GM19455 (cell line): ENCODE measurements around the gene SEBOX.
A peak's percentile ranks its signal among the peaks of the same experiment; 100 is the strongest.

ENCODE experiments used
- ATAC-seq: cut with Tn5 transposase; IDR thresholded peaks from one replicate; pipeline ENCODE4 v1.9.1; 2021; ENCODE audit not compliant: unreplicated experiment

The SEBOX gene

GRCh38 chr17:28364665-28365363 is at the start of gene SEBOX:
SEBOX (minus strand) TSS chr17:28365199; CDS start chr17:28365151, 48 bp downstream.
- no peak for ATAC-seq

GRCh38 chr17:28413804-28414203 is 48.8 kb upstream of the SEBOX start:
- ATAC-seq, result no peak

GRCh38 chr17:28412099-28412498 is 47.1 kb upstream of the SEBOX start:
- no peak for ATAC-seq

GRCh38 chr17:28407974-28408306 is 42.9 kb upstream of the SEBOX start:
- ATAC-seq, result no peak

GRCh38 chr17:28407130-28407973 is 42.4 kb upstream of the SEBOX start:
- ATAC-seq, result no peak

GRCh38 chr17:28406473-28406814 is 41.4 kb upstream of the SEBOX start:
- ATAC-seq, result no peak

- ATAC-seq, result peak; percentile 66
Measured at GRCh38 chr17:28405632-28406472, 40.9 kb upstream of the SEBOX start, which contains the start of gene SLC46A1. SLC46A1 (minus strand) TSS chr17:28406212; CDS start chr17:28406114, 98 bp downstream.

- no peak for ATAC-seq
Measured at GRCh38 chr17:28404812-28405570, 40.0 kb upstream of the SEBOX start.

GRCh38 chr17:28404461-28404811 is 39.4 kb upstream of the SEBOX start:
- ATAC-seq, result no peak

- no peak for ATAC-seq
Measured at GRCh38 chr17:28404007-28404406, 39.0 kb upstream of the SEBOX start.

- ATAC-seq, result no peak
Measured at GRCh38 chr17:28402844-28403243, 37.8 kb upstream of the SEBOX start.

GRCh38 chr17:28402224-28402630 is 37.2 kb upstream of the SEBOX start:
- ATAC-seq, result no peak

- no peak for ATAC-seq
Measured at GRCh38 chr17:28399808-28400207, 34.8 kb upstream of the SEBOX start.

- no peak for ATAC-seq
Measured at GRCh38 chr17:28398280-28398981, 33.4 kb upstream of the SEBOX start.

GRCh38 chr17:28397687-28398279 is 32.8 kb upstream of the SEBOX start:
- ATAC-seq, result no peak

- no peak for ATAC-seq
Measured at GRCh38 chr17:28397275-28397674, 32.3 kb upstream of the SEBOX start.

GRCh38 chr17:28396635-28397239 is 31.7 kb upstream of the SEBOX start:
- ATAC-seq, result no peak

- ATAC-seq, result no peak
Measured at GRCh38 chr17:28395968-28396367, 31.0 kb upstream of the SEBOX start.

- ATAC-seq, result no peak
Measured at GRCh38 chr17:28395426-28395825, 30.4 kb upstream of the SEBOX start.
